ENCODE data around the gene TTYH3.

DNA sequence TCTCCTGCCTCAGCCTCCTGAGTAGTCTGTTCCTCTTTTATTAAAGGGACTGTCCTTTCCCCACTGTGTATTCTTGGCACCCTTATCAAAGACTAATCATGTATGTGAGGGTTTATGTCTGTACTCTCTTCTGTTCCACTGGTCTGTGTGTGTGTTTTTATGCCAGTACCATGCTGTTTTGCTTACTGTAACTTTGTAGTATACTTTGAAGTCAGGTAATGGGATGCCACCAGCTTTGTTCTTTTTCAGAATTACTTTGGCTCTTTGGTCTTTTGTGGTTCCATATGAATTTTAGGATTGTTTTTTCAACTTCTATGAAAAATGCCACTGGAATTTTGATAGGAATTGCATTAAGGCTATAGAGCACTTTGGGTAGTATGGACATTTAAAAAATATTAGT lies 42.1 kb downstream of the TTYH3 start:
- no peak for TF ChIP-seq EZH2 (IDR thresholded peaks at IDR 0.05; ENCODE audit: low read length, missing control alignments)
- TF ChIP-seq, protein P1, sequence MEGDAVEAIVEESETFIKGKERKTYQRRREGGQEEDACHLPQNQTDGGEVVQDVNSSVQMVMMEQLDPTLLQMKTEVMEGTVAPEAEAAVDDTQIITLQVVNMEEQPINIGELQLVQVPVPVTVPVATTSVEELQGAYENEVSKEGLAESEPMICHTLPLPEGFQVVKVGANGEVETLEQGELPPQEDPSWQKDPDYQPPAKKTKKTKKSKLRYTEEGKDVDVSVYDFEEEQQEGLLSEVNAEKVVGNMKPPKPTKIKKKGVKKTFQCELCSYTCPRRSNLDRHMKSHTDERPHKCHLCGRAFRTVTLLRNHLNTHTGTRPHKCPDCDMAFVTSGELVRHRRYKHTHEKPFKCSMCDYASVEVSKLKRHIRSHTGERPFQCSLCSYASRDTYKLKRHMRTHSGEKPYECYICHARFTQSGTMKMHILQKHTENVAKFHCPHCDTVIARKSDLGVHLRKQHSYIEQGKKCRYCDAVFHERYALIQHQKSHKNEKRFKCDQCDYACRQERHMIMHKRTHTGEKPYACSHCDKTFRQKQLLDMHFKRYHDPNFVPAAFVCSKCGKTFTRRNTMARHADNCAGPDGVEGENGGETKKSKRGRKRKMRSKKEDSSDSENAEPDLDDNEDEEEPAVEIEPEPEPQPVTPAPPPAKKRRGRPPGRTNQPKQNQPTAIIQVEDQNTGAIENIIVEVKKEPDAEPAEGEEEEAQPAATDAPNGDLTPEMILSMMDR (conservative IDR thresholded peaks at IDR 0.05 in 1 of 2, IDR thresholded peaks at IDR 0.05 in 1 of 2; ENCODE audit: low read depth in 1 of 2, low read length in 2 of 2) = no peak

All from fibroblast of lung (primary cell).